GM11168 (cell line): ENCODE data around the gene ADCY4.
"Not testable (repeated sequence)": the region's sequence is repeated elsewhere in the genome, so short reads cannot be mapped to it uniquely, and the experiment has no call there.

Experiments used
- in situ Hi-C: fragments of 300-500 bp; cut with MboI; formaldehyde crosslinking; loops from one replicate; pipeline ENCODE4 v1.12.0; 2022; ENCODE audit warnings: low sequenced_read_pairs; ENCODE audit not compliant: unreplicated experiment

The ADCY4 gene

DNA sequence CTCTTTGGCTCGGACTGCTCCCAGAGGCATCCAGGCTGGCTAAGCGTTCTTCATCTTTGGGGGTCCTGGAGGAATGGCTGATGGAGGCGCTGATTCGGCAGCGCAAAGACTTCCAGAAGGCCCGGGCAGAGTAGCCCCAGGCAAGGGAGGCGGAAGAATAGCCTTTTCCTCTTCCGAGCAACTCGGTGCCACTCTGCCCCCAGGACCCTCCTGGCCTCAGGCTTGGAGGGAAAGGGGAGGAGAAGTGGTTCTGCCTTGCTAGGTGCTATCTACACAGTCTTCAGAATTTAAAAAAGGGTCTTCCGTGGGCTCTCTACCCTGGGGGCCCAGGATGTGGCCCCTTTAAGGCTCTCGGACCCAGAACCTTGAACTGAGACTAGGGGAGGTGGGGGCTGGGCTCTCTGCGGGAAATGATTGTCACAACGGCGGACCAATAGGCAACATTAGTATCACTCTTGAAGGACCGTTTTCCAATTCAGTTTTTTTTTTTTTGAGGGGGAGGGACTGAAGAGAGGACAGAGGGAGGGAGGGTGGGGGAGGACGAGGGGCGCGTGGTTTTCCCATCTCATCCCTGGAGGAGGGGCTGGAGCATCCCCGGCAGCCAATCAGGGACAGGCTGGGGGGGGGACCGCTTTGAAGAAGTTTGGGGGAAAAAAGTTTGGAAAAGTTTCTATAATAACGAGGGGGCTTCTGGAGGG lies 32.8 kb upstream of the ADCY4 start, which contains the start of gene NFATC4:
Gene NFATC4 (plus strand): TSS at position 671 of the 698 bp plus-strand sequence. CDS start 157 bp downstream, outside the sequence.
- in situ Hi-C loops, result loop anchor here (10.0 kb wide), 1 partner anchor 67 kb away; no protein-coding TSS in a partner anchor

DNA sequence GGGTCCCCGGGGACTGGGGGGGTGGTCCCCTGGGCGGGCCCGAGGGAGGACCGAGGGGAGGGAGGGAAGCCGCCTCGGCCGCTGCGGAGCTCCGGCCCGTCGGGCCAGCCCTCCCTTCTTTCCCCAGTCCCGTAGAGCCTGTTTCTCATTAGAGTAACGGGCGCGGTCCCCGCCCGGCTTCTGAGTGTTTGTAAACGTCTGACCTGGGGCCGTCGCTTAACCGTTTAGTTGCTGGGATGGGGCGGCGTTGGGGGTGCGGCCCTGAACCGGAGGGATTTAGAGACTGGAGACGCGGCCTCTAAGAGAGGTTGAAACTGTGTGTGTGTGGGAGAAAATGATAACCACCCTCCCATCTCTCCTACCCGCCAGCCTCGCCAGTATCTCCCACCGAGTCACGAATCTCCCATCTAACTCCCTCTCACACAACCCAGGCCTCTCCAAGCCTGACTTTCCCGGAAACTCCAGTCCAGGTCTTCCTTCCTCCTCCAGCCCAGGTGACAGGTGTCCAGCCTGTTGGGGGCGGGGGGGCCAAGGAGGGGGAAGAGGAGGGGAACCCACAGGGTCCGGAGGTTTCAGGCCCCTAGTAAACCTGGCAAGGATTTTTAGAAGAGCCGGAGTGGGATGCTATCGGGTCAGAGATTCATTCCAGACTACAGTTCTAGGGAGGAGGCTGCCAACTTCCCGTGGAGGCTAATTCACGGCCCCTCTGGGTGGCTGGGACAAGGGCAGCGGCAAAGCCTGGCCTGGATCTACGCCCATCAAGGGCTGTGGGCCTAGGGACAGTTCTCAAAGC lies 32.0 kb upstream of the ADCY4 start:
- in situ Hi-C loops, result loop anchor here (10.0 kb wide), 1 partner anchor 68 kb away; no protein-coding TSS in a partner anchor

DNA sequence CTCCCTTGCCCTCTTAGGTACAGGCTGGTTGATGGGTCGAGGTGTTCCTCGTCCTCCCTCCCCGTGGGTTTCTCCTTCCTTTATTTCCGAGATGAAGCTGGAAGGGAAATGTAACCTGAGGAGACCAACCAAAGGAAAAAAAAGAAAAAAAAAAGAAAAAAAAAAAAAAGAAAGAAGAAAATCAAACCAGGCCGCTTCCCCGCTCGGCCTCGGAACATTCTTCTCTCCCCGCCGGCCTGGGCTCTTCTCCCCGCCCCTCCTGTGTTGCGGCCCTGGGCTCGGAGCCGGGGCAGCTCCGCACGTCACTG lies 31.5 kb upstream of the ADCY4 start:
- in situ Hi-C loops, result loop anchor here (10.0 kb wide), 1 partner anchor 68 kb away; no protein-coding TSS in a partner anchor

DNA sequence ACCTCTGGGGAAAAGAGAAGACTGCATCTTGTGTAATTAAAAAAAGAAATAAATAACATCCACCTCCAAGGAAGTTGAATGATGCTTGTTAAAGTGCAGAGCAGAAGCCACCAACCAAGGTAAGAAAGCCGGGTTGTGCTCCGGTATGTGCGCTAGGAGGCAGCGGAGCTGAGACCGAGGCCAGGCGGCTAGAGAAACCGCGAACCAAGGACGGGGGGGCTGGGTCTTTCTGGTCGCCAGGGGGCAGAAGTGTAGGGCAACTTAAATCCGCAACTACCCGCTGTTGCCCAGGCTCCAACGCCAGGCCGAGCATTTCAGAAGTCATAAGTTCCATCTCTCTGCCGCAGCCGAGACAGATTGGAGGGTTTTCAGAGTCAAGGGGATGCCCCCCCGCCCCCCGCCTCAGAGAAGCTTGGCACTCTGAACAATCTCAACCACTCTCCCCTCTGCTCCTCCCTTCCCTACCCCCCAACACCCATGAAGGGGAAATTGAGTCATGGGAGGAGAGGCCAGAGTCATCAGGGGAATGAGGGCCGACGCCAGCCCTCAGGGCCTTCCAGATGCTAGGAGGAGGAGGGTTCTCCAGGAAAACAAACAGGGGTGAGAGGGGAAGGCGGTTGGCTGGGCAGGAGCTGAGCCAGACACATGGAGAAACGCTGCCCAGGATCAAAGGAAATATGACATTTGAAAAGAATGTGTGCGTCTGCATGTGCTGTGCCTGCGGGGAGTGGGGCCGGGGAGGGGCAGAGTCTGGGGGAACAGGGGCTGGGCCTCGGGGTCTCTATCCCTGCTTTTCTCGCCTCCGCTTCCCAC lies 30.9 kb upstream of the ADCY4 start:
- in situ Hi-C loops, result loop anchor here (10.0 kb wide), 1 partner anchor 69 kb away; no protein-coding TSS in a partner anchor

DNA sequence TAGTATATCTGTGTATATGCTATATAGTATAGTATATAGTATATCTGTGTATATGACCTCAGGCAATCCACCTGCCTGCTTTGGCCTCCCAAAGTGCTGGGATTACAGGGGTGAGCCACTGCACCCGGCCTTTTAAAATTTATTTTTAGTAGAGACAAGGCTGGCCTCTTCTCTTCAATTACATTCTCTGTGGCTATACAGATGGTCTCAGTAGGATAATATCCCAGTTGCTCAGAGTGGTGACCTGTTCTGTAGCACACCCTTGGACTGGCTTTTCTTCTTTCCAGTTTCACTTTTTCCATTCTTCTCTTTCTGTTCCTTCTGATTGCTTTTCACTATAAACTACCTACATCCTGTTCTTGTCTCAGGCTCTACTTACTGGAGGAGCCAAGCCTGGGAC lies 30.0 kb upstream of the ADCY4 start:
- in situ Hi-C loops, result loop anchor here (10.0 kb wide), 1 partner anchor 70 kb away; no protein-coding TSS in a partner anchor

DNA sequence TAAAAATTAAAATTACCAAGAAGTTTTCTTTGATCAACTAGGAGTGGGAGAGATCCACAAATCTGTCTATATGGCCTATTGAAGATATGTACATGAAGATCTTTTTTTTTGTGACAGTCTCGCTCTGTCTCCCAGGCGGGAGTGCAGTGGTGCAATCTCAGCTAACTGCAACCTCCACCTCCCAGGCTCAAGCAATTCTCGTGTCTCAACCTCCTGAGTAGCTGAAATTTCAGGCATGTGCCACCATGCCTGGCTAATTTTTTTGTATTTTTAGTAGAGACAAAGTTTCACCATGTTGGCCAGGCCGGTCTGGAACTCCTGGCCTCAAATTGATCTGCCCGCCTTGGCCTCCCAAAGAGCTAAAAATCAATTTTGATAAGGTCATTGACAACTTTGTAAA lies 28.5 kb upstream of the ADCY4 start:
- in situ Hi-C loops, result loop anchor here (10.0 kb wide), 1 partner anchor 71 kb away; no protein-coding TSS in a partner anchor

DNA sequence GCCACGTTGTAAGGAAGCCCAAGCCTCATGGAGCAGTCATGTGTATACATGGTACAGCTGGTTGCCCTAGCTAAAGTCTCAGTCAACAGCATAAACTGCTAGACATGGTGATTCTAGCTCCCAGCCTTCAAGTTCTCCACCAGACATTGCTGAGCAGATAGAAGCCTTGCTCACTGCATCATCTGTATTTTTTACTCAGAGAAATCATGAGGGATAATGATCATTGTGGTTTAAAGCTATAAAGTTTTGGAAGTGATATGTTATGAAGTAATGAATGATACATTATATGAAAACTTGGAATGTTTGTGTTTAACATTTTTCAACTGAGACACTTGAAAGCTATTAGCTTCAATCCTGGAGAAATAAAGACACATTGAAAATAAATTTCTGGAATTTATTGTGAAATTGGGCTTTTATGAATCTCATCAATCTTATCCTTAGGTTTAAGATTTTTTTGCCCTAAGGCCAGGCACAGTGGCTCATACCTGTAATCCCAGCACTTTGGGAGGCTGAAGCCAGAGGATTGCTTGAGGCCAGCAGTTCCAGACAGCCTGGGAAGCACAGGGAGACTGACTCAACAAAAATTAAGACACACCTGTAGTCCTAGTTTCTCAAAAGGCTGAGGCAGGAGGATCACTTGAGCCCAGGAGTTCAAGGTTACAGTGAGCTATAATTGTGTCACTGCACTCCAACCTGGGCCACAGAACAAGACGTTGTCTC lies 27.5 kb upstream of the ADCY4 start:
- in situ Hi-C loops, result loop anchor here (10.0 kb wide), 1 partner anchor 72 kb away; no protein-coding TSS in a partner anchor

DNA sequence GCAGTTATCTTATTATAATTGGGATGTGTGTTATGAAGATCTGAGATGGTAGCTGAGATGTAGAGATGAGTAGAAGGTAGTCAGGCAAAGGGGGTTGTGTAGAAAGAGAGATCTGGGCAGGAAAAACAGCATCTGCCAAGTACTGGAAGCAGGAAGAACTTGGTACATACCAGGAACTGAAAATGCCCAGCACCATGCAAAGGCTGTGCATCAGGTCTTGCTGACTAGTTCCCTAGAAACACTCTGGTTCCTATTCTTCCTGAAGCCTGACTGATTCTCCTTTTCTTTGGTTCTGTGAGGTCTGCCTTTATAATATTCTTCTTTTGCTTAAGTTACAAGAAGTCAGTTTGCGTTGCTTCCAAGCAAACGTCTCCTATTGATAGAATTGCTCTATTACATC lies 26.5 kb upstream of the ADCY4 start:
- in situ Hi-C loops, result loop anchor here (10.0 kb wide), 1 partner anchor 73 kb away; no protein-coding TSS in a partner anchor

DNA sequence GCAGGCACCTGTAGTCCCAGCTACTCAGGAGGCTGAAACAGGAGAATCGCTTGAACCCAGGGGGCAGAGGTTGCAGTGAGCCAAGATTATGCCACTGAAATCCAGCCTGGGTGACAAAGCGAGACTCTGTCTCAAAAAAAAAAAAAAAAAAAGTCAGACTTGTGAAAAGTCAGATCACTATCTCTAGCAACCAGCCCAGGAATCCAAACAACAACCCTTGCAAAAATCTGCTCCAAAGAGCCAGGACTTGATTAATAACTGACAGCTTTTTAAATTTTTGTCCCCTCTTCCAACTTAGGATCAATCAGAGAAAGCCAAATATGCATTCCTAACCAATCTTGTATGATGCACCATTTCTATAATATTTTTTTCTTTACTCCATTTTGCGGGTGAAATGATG lies 25.4 kb upstream of the ADCY4 start:
- in situ Hi-C loops, result loop anchor here (10.0 kb wide), 1 partner anchor 75 kb away; no protein-coding TSS in a partner anchor

DNA sequence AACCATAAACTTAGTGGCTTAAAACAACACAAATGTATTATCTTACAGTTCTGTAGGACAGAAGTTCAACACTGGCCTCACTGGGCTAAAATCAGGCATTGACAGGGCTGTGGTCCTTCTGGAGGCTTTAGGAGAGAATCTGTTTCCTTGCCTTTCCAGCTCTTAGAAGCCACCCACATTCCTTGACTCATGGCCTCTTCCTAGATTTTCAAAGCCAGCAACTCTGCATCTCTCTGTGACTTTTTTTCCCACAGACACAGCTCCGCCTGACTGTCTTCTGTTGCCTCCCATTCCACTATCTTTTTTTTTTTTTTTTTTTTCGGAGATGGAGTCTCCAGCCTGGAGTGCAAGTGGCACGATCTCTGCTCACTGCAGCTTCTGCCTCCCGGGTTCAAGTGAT lies 21.3 kb upstream of the ADCY4 start:
- in situ Hi-C loops, result no loop called here

DNA sequence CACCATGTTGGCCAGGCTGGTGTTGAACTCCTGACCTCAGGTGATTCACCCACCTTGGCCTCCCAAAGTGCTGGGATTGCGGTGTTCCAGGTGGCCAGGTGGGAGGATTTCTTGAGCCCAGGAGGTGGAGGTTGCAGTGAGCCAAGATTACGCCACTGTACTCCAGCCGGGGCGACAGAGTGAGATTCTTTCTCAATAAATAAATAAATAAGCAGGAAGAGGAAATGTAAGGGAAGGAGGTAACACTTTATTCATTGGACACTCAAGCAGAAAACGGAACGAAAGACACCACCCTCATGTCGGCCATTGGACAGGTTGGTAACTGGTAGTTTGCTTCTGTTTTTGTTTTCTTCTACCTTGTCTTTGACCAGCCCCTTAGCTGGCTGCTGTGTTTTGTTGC lies 20.1 kb upstream of the ADCY4 start:
- in situ Hi-C loops, result no loop called here

DNA sequence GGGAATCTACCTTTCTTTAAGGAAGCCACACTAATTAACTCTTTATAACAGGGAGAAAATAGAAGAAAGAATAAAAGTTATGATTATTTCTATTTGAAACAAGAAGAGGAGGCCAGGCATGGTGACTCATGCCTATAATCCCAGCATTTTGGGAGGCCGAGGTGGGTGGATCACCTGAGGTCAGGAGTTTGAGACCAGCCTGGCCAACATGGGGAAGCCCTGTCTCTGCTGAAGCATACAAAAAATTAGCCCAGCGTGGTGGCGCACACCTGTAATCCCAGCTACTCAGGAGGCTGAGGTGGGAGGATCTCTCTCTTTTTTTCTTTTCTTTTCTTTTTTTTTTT lies 19.6 kb upstream of the ADCY4 start:
- in situ Hi-C loops, result not testable (repeated sequence)

DNA sequence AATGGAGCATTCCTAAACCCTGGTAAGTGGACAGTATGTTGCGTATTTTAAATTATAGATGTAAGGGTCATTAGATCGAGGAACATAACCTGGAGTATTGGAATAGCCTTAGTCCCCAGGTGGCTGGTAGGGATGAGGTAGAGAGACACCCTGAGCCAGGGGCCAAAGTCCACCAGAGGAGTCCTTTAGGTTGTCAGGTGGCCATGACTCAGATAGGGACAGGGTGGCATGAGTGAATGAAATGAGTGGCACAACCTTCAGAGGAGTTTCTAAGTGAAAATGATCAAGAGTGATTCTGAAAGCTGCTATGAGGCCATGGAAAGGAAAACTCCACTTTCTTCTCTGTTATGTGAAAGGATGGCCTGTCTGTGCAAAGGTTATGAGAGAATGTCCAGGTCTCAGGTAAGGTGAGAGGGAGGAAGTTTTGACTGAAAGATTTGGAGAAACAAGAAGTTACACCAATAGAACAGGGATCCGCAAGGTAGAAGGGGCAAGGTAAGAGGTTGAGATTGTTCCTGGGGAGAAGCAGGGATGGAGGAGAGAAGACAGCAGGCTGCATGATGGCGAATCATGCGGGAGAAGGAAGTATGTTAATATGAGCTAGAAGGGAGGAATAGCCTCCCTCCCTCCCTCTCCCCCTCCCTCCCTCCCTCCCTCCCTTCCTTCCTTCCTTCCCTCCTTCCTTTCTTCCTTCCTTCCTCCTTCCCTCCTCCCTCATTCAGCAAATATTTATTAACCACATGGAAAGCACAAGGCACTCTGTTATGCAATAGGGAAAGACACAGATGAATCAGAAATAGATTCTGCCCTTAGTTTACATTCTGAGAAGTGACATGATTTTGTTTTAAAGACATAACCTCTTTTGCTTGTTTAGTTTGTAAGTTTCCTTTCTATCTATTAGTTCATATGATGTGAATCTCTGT lies 18.9 kb upstream of the ADCY4 start:
- in situ Hi-C loops, result no loop called here

DNA sequence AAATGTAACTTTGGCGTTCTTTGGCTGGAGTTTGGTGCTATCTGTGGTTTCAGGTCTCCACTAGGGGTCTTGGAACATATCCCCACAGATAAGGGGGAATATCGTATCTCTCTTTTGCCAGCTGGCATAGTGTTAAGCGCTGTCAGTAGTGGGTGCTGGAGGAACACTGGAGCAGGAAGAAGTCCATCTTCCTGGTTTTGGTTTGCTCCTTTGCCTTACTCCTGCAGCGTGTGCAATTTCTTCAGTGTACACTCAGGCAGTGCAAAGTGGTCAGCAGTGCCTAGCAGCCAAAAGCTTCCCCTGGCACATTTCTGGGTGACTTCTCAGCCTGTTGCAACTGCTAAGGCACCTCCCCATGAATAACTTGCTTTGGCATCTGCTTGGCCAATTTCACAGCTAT lies 16.6 kb upstream of the ADCY4 start:
- in situ Hi-C loops, result no loop called here

DNA sequence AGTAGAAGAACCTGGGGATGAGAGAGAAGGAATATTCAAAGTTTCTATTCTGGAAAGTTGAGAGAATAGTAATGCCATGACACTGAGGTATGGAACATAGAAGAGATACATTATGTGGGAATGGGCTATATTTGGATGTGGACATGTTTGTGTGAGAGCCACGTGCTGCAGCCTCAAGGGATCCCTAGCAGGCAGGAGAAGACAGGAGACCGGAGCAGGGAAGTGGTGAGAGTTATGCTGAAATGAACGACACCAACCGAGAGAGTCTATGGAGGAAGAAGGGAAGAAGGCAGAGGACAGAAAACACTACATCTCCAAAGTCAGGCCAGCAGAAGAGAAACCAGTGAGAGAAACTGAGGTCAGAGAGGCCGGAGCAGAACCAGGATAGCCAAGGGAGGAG lies 14.9 kb upstream of the ADCY4 start:
- in situ Hi-C loops, result no loop called here

DNA sequence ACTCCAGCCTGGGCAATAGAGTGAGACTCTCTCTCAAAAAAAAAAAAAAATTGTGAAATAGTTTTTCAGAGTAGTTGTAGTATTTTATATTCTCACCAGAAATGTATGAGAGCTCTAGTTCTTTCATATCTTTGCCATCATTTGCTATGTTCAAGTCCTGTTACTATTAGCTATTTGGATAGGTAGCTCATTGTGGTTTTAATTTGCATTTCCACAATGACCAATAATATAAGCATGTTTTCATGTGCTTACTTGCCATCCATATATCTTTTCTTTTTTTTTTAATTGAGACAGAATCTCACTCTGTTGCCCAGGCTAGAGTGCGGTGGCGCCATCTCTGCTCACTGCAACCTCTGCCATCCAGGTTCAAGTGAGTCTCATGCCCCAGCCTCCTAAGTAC lies 13.3 kb upstream of the ADCY4 start:
- in situ Hi-C loops, result no loop called here

DNA sequence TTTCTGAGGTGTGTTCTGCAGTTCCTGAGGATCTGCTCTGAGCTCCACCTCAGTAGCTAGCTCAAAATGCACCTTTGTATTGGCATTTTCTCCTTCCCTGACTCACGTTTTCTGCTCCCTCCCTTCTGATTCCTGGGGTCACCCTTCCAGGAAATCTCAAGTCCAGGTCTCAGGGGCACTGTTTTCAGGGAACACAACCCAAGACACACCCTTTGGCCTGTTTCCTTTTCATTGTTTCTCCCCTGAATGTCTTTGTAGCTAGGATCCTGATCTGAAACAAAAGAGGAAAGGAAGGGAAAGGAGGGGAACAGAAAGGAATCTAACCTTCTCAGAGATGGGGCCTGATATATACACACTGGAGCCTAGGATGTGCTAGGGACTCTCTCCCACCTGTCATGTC lies 12.3 kb upstream of the ADCY4 start:
- in situ Hi-C loops, result no loop called here

DNA sequence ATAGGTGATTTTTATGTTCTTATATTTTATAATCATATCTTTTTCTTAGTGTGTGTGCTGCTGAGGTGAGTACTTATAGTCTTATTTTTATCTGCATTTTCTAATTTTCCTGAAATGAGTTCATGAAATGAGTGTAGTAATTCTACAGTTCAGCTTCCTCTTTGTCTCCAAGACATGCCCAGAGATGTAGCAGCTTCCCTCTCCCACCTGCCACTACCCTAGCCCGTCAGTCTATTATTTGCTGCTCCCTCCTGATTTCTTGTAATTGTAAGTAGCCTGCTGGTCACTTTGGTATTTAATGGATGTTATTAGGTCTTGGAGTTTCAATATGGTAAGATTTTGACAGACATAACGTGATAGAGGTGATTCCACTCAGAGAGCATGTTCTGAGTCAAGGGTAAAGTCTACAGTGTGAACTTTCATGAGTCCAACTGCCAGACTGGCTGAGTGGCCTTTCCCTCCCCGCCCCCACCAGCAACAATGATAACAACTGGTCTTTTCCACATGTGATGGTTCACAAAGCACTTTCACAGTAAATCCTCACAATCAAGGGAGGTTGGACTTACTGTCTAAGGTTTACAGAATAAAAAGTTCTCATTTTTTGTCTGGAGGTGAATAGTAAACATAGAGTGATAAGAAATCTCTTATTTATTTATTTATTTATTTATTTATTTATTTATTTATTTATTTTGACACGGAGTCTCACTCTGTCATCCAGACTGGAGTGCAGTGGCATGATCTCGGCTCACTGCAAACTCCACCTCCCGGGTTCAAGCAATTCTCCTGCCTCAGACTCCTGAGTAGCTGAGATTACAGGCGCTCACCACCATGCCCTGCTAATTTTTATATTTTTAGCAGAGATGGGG lies 9.2 kb upstream of the ADCY4 start:
- in situ Hi-C loops, result no loop called here
